Central memory CD4-positive, alpha-beta T cell (primary cell): ENCODE measurements around the gene PANK2.
"Not testable (repeated sequence)": the region's sequence is repeated elsewhere in the genome, so short reads cannot be mapped to it uniquely, and the experiment has no call there.

ENCODE experiments used
- DNase-seq: peaks from one replicate; pipeline ENCODE4 v3.0.0; 2022

PANK2 gene

DNA sequence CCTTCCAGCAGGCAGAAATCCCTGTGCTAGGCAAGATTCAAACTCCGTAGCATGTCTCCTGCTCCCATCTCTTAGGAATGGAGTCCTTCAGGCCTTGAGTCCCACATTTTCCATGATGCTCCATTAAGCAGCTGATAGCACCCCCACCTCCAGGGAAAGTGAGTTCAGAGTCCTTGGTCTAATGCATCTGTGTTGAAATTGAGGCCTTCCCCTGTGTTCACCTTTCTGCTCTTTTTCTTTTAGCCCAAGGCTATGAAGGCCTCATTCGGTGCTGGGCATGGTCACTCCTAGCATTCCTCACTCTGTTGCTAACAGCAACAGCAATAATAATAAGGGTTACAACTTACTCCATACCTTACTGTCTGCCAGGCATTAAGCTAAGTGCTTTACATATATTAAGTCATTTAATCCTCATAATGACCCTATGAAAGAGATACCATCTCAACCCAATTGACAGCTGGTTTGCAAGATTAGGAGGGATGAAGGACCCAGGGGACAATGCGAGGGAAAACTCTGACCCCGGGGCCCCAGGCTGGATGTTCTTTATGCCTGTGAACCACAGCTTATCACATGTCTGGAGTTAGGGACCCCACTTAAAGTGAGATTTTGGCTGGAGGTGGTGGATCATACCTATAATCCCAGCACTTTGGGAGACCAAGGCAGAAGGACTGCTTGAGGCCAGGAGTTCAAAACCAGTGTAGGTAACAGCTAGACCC lies 17.5 kb upstream of the PANK2 start:
- no peak for DNase-seq

DNA sequence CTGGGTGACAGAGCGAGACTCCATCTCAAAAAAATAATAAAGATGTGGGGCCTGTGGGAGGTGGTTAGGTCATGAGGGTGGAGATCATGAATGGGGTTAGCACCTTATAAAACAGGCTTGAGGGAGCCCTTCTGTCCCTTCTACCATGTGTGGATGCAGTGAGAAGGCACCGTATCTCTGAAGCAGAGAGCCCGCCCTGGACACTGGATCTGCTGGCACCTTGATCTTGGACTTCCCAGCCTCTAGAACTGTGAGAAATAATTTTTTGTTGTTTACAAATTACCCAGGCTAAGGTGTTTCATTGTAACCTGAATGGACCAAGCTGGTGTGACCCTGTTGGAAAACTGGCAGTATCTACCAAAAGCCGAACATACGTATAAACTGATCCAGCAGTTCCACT lies 15.7 kb upstream of the PANK2 start:
- DNase-seq = no peak

DNA sequence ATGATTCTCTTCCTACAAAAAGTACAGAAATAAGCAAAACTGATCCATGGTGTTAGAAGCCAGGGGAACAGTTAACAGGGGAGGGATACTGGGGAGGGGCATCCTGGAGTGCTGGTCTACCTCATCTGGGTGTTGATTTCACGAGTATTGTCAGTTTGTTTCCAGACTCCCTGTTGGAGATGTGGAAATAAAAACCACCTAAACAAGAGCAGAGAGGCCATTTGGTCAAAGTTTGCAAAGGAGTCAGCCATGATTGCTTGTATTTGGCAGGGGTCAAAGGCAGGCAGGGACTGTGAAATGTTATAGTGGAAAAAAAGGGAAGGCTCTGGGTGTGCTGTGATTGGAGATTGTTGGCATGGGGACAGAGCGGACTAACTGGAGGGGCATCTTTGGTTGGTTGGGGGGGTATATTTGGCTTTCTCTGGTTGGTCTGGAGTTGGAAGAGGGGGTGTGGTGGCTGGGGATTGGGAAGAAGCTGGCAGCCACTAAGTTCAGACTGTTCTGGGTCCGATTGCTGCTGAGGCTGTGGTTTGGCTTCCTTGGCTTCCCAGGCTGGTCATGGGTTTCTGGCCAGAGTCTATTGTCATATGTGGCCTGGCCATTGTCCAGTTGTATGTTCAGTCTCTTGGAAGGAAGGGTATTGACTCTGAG lies 14.9 kb upstream of the PANK2 start:
- no peak for DNase-seq

DNA sequence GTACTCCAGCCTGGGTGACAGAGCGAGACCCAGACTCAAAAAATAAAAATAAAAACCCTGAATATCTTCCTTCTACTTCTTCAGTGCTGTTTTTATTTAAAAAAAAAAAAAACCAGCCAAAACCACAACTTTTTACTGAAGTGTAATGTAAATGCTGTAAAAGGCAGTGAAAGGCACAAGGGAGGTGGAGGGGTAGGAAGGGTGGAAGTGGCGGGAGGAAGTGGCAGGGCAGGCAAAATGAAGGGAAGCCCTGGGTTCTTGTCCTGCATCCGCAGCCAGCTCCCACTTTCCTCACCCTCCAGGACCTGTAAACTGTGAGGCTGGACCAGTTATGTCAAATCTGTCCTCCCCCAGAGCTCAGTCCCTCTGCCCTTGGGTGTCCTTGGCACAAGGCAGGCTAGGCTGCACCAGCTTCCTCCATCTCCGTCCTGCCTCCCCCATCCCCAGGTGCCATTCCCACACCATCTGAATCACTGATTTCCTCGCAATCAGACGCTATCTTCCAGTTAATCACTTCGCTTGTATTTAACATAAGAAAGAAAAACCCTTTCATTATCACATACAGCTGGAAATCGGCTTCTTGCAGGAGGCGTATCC lies 13.7 kb upstream of the PANK2 start:
- DNase-seq = no peak

DNA sequence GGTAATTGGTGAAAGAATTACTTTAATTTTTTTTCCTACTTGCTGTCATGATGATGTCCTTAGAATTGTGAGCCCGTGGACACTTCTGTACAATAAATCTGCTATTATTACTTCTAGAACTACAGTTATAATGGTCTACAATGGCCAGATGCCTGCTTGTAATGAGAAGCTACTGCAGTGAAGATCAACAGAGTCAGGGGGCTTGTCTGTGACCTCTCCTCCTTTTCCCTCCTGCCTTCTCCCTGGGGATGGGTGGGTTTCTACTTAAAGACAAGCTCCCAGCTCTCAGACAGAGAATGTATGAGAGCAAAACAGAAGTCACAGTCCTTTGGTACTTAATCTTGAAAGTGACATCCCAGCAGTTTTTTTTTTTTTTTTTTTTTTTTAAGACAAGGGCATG lies 13.2 kb upstream of the PANK2 start:
- DNase-seq = no peak

DNA sequence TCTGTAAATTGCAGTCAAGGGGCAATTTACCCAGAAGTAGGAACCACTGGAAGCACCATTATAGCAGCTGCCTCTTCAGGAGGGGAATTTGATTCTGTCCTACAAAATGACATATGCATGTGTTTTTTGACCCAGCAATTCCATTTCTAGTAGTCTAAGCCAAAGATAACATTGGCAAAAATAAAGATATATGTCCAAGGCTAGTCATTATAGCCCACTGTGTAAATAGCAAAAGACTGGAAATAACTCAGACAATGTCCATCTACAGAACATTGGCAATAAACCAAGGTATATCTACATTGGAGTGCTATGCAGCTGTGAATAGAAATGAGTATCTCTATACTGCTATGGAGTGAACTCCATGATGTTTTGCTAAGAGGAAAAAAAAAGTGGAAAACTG lies 12.5 kb upstream of the PANK2 start:
- no peak for DNase-seq

DNA sequence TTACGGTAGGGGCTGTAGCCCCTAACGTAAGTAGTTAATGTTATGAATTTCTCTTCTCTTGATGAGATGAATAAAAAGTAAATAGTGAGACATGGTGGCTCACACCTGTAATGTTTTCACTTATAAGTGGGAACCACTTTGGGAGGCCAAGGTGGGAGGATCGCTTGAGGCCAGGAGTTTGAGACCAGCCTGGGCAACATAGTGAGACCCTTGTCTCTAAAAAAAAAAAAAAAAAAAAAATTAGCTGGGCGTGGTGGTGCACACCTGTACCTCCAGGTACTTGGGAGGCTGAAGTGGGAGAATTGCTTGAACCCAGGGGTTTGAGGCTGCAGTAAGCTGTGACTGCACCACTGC lies 10.3 kb upstream of the PANK2 start:
- not testable (repeated sequence) for DNase-seq

DNA sequence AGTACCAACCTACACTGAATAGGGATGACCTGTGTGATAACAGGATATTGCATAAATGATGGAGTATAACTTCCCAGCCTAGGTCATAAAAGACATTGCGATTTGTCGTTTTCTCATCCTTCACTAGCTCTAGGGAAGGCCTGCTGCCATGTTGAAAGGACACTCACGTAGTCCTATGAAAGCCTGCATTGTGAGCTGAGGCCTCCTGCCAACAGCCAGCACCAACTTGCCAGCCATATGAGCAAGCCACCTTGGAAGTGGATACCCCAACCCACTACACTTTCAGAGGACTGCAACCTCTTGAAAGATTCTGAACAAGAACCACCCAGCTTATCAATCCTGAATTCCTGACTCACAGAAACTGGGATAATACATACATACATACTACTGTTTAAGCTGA lies 3.5 kb upstream of the PANK2 start:
- DNase-seq = no peak

DNA sequence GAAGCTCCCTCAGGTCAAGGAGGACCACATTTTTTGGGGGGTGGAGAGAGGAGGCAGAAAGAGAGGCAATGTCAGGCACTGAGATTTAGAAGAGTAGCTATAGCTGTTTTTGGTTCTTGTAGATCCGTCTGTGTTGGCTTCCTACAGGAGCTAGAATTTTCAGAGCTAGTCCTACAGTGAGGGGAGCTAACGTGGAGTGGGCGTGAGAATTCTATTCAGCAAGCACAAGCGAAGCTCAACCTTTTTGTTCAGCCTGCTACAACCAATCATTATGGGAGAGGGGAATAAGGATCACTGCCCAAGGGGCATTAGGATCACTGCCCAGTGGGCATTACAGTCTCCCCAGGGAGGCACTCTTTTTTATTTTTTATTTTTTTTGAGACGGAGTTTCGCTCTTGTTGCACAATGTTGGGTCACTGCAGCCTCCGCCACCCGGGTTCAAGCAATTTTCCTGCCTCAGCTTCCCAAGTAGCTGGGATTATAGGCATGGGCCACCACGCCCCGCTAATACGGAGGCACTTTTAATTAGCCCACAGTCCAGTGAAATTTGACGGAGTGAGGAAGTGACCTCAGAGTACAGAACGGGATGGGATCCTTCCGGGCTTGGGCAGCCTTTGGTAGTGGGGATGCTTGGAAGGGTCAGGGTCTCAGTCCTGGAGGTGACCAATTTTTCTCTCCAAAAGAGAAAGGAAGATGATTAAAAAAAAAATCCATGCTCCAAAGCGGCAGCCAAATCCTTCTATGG lies 1.1 kb upstream of the PANK2 start:
- no peak for DNase-seq

DNA sequence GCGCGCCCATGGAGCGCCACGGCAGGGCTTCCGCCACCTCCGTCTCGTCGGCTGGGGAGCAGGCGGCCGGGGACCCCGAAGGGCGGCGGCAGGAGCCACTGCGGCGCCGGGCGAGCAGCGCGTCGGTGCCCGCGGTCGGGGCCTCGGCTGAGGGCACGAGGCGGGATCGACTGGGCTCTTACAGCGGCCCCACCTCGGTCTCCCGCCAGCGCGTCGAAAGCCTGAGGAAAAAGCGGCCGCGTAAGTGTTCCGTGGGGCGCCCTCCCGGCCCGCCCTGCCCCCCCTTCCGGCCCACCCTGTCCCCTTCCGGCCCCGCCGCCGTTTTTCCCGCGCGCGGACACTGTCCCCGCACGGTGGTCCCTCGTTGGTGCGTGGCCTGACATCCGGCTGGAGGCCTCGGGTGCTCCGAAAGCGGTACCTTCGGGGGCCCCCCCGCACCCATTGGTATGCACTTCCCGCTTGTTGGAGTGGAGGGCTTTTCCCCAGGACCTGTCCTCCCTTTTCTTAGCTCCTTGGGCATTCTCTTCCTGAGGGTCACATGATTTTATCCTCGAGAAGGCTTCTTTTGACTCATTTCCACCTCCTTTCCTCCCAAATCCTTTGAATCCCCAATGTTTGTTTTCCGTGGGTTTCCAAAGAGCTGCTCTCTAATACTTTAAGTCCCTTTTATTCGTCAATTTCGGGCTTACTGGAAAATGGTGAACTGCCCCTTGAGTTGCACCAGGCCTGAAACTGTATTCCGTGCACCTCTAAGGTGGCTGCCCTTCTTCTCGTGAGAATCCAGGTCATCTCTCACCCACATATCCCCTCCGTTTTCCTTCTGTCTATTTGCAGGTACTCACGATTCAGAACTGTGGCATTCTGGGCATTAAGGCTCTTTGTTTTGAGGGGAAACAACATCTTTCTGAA lies 556 bp downstream of the PANK2 start:
- peak; percentile 20 for DNase-seq

DNA sequence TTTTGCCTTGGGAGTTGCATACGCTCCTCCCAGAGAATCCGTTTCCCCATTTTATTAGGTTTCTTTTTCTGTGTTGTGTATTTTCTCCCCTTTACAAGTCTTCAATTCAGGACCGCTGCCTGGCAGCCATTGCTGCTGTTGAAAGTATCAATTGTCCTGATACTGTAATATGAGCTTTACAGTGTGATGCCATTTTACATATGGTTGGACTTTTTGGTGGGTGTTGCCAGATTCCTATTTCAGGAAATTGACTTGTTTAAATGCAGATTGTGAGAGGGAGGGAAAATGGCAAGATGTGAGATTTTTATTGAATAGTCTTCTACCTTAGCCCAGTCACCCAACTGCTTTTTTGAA lies 1.2 kb downstream of the PANK2 start:
- DNase-seq = peak; percentile 12

DNA sequence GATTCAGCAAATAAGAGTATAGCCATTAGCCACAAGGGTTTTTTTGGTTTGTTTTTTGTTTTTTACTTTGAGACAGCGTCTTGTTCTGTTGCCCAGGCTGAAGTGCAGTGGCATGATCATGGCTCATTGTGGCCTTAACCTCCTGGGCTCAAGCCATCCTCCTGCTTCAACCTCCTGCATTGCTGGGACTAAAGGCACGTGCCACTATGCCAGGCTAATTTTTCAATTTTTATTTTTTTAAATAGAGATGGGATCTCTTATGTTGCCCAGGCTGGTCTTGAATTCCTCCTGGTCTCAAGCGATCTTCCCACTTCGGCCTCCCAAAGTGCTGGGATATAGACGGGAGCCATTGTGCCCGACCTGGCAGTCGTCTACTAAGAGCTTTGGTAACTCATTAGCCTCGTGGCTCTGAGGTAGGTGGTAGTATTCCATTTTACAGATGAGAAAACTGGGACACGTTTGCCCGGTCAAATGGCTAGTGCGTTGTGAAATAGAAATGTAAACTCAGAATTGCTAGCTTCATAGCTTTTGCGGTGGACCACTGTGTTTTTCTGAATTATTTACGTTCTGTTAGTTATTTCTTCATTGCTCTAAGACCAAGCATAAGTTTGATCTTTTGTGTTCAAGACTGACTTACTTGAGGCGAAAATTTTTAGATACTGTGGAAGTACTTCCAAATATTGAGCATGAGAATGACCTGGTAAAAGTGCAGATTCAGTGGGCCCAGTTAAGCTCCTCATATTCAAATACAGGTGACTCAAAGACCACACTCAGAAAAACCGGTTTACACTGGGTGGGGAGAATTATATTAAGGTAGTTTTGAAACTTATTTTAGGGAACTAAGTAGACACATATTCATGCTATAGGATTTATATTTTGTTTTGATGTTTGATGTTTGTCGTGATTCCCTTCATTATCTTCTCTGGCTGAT lies 2.1 kb downstream of the PANK2 start:
- DNase-seq = no peak

DNA sequence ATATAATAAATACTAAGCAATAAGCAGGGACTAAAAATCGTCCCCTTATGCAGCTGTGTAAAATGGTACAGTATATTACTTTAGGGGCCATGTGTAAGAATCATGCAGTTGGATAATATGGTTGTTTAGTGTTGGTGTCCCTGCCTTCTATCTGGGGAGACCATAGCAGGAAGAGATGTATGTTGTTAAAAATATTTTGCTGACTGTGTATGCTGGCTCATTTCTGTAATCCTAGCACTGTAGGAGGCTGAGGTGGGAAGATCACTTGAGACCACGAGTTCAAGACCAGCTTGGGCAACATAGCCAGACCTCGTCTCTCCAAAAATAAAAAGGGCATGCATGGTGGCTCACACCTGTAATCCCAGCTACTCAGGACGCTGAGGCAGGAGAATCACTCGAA lies 5.6 kb downstream of the PANK2 start:
- no peak for DNase-seq

DNA sequence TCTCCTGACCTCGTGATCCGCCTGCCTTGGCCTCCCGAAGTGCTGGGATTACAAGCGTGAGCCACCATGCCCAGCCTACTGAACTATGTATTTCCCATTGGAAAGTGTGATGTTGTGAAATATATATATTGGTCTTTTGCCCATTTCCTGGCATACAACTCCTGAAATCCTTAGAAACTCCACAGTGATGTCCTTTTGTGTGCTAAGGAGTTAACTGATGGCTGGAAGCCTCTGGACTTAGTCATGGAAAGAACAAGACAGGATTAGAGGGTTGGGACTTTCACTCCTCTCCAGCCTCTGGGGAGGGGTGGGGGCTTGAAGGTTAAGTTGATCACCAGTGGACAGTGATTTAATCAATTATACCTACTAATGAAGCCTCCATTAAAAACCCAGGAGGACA lies 7.1 kb downstream of the PANK2 start:
- no peak for DNase-seq

DNA sequence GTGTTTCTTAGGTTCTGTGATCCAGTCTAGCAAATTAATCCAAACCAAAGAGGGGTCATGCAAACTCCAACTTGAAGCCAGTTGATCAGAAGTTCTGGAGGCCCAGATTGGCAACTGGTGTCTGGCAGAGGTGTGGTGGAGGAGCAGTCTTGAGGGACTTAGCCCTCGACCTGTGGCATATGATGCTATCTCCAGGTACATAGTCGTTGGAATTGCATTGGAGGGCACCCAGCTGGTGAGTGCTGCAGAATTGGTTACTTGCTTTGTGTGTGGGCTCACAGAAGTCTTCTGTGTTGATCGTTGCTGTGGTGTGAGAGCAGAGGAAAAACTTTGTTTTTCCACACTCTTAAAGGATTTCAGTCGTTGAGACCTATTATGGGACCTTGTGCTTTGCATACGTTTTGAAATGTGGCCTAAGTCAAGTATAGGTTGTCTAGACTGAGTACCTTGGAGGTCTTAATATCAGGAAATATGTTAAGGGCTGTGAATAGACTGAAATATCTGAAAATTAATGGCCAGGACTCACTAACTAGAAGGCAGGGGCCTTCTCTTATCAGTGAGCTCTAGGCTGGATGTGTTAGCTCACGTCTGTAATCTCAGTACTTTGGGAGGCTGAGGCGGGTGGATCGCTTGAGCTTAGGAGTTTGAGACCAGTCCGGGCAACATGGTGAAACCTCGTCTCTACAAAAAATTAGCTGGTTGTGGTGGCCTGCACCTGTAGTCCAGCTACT lies 7.8 kb downstream of the PANK2 start:
- no peak for DNase-seq

DNA sequence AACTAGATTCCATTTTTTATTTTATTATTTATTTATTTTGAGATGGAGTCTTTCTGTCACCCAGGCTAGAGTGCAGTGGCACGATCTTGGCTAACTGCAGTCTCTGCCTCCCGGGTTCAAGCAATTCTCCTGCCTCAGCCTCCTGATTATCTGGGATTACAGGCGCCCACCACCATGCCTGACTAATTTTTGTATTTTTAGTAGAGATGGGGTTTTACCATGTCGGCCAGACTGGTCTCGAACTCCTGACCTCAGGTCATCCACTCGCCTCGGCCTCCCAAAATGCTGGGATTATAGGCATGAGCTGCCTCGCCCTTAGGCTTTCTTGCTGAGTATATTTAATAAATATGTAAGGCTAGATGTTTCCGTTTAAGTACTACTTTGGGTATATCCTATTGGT lies 9.0 kb downstream of the PANK2 start:
- DNase-seq = not testable (repeated sequence)

DNA sequence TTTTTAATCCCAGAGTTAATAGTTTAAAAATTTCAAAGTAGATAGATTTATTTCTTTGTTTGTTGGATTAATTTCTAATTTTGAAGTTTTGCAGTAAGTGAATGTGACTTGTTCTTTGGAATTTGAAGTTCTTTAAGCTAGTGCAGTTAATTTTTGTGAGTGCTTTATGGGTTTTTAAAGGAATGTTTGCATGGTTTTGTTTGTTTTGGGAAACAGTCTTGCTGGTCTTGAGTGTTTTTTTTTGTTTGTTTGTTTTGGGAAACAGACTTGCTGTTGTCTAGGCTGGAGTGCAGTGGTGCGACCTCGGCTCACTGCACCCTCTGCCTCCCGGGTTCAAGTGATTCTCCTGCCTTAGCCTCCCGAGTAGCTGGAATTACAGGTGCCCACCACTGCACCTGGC lies 9.5 kb downstream of the PANK2 start:
- DNase-seq = no peak

DNA sequence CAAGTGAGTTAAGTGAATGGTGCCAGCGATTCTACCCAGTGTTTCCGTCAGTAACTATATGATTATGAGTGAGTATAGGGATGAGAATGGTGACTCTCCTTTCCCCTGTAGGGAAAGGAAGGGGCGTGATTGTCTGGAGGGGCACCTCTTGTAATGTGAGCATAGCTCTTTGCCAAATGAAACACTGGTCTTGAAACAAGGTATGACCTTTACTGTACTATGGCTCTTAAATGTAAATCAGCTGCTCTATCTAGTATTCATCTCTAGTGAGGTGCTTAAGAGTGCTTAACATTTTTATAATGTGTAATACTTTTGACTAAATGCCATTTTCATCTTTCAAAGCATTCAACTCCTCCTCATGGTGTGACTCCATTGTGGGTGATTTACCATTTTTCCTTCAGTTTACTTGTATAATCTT lies 11.0 kb downstream of the PANK2 start:
- no peak for DNase-seq

DNA sequence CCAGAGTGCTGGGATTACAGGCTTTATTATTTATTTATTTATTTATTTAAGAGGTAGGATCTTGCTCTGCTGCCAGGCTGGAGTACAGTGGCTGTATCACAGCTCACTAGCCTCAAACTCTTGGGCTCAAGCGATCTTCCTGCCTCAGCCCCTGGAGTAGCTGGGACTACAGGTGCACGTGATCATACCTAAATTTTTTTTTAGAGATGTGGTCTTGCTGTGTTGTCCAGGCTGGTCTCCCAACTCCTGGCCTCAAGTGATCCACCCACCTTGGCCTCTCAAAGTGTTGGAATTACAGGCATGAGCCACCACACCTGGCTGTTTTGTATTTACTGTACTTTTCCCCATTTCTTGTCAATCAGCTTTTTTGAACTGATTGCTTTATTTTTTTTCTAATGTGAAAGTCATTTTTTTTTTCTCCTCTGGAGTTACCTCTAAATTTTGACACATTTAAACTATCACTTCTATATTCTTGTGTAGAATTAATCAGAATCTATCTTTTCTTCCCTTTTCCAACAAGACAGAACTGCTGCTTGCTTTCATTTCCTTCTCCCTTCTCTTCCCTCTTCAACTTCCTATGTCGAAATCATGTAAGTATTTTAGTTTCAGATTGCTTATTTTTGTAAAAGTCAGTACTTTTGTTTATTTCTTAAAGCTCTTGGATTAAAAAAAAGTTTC lies 12.0 kb downstream of the PANK2 start:
- DNase-seq = no peak

DNA sequence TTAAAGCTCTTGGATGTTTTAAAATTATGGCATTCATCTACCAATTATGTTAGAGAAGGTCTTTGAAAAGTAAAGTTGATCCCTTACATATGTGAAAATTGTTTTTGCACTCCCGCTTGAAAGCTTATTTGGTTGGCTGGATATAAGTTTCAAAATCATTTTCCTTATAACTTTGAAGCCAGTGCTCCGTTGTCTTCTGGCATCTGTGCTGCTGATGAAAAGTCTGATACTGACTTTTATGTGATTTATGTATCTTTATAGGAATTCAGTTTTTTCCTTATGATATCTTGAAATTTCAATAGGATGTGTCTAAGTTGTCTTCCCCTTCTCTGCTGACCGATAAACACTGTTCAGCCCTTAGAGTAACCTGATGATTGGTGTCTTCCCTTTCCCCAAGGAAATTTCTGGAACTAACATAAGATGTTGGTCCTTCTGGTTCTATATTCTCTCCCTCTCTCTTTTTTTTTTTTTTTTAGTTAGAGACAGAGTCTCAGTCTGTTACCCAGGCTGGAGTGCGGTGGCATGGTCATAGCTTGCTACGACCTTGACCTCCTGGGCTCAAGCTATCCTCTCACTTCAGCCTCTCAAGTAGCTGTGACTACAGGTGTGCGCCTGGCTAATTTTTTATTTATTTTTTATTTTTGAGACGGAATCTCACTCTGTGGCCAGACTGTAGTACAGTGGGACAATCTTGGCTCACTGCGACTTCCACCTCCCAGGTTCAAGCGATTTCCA lies 12.7 kb downstream of the PANK2 start:
- DNase-seq = no peak
